Right cardiac atrium (tissue), 5 donors: Measurements from ENCODE around the gene UBE3D. TPM values are rescaled to one million over a fixed set of nuclear protein-coding genes. Genes with fewer than 3 reads are reported as not detected.
"Not testable (repeated sequence)": the region's sequence is repeated elsewhere in the genome, so short reads cannot be mapped to it uniquely, and the experiment has no call there.

Experiments
- ATAC-seq, 2 donors: fragments of 200-7000 bp; cut with Tn5 transposase; one replicate each; pipeline versions ENCODE4 v1.8.0 to v1.9.1; 2020; ENCODE audit warnings: moderate library complexity in 2 of 2, mild to moderate bottlenecking in 1 of 2
- DNase-seq, 3 donors: peaks; one replicate each; pipeline ENCODE4 v3.0.0-alpha.2; 2020
- H3K27ac ChIP-seq: one replicate; pipeline ENCODE4 v1.5.1; 2013; ENCODE audit warnings: mild to moderate bottlenecking, low read length, control low read depth, moderate library complexity
- H3K27me3 ChIP-seq: one replicate; pipeline ENCODE4 v1.6.1; 2013; ENCODE audit not compliant: control insufficient read depth, insufficient read depth
- H3K4me1 ChIP-seq: one replicate; pipeline ENCODE4 v1.6.1; 2013; ENCODE audit warnings: low read length; ENCODE audit not compliant: control insufficient read depth, insufficient read depth
- H3K4me3 ChIP-seq: one replicate; pipeline ENCODE4 v1.5.1; 2013; ENCODE audit warnings: low read length, control low read depth
- H3K9me3 ChIP-seq: one replicate; pipeline ENCODE4 v1.6.1; 2013; ENCODE audit warnings: low read length; ENCODE audit not compliant: control insufficient read depth
- WGBS: extraction: QIAGEN DNeasy Blood & Tissue Kit; methylation state at CpG from one replicate; pipeline ENCODE4 v1.1.7; 2013; 5-methylcytosine and 5-hydroxymethylcytosine counted together
- intact Hi-C, 4 donors: fragments of 100-400 bp; cut with DNase I; formaldehyde crosslinking; loops; one replicate each; pipeline versions ENCODE4 v1.11.0 to v1.14.0; 2022 to 2023
- polyA plus RNA-seq: library from polyadenylated mRNA; stranded (reverse); fragments of 200-250 nt; gene quantifications from one replicate; pipeline ENCODE4 v1.2.3, GENCODE V29; 2013
- total RNA-seq, 4 donors: library from RNA; stranded (reverse); fragmentation: NEBNext Ultra II Directional; extraction: Animal tissue kit (Norgen Biotek cat#: 25700); gene quantifications; one replicate each; pipeline ENCODE4 v1.2.1, GENCODE V29; 2021
- donor health status: healthy with polysubstance abuse.
- donor health status: DM: no; HTN: yes; CAD: no.
- donor health status: DM: no; HTN: no; CAD: no.
- donor health status: DM: no; HTN: yes; CAD: no; lungs with severe emphysema.
- donor health status: DM: yes; HTN: yes; CAD: no.

UBE3D gene
- total and polyA plus RNA-seq, 5 donors = 2.3 to 4.1 (median 3.6) TPM

- ATAC-seq = no peak
- 95% methylated on average over 4 of the region's 4 CpGs for WGBS
- H3K9me3 ChIP-seq = no peaks in the 10 kb centered on the region
These were observed 110.6 kb downstream of the UBE3D start for GRCh38 chr6:82954937-82955577.

GRCh38 chr6:82954356-82954755 lies 111.3 kb downstream of the UBE3D start:
- no peak for DNase-seq
- Histone ChIP-seq H3K27ac (no peak overlapping the region), H3K4me1 (peaks cover 2% of the 10 kb centered on the region), H3K9me3 (no peaks in the 10 kb centered on the region), H3K27me3 (no peaks in the 10 kb centered on the region), H3K4me3 (no peak overlapping the region)
- ATAC-seq = no peak
- intact Hi-C loops = no loop called here
- 97% methylated on average over 2 of the region's 2 CpGs for WGBS

More at GRCh38 chr6:82954937-82955577, 110.6 kb downstream of the UBE3D start:
- no peaks in the 10 kb centered on the region for H3K27me3 ChIP-seq
- H3K4me3 ChIP-seq = no peak overlapping the region
- H3K27ac ChIP-seq = no peak overlapping the region
- peaks cover 2% of the 10 kb centered on the region for H3K4me1 ChIP-seq
- intact Hi-C loops = no loop called here
- DNase-seq = no peak

GRCh38 chr6:82953871-82954270 lies 111.8 kb downstream of the UBE3D start:
- peak; percentile 32 to 83 (median 57) for DNase-seq
- intact Hi-C loops = no loop called here
- H3K4me3 ChIP-seq = no peak overlapping the region
- no peak overlapping the region for H3K27ac ChIP-seq
- H3K27me3 ChIP-seq = no peaks in the 10 kb centered on the region
- WGBS = 35% methylated on average over 4 of the region's 4 CpGs
- peaks cover 2% of the 10 kb centered on the region for H3K4me1 ChIP-seq
- peak; percentile 94 to 96 for ATAC-seq
- H3K9me3 ChIP-seq = no peaks in the 10 kb centered on the region

GRCh38 chr6:82951935-82952334 lies 113.7 kb downstream of the UBE3D start:
- H3K4me3 ChIP-seq = no peak overlapping the region
- intact Hi-C loops = no loop called here
- no peaks in the 10 kb centered on the region for H3K9me3 ChIP-seq
- no peak overlapping the region for H3K27ac ChIP-seq
- WGBS = 97% methylated on average over 1 of the region's 1 CpG
- no peak for DNase-seq
- peaks cover 2% of the 10 kb centered on the region for H3K4me1 ChIP-seq
- no peak for ATAC-seq
- no peaks in the 10 kb centered on the region for H3K27me3 ChIP-seq

- Histone ChIP-seq H3K4me3 (no peak overlapping the region), H3K9me3 (no peaks in the 10 kb centered on the region), H3K4me1 (peaks cover 2% of the 10 kb centered on the region), H3K27ac (no peak overlapping the region), H3K27me3 (no peaks in the 10 kb centered on the region)
- intact Hi-C loops = no loop called here
- DNase-seq (no peak), ATAC-seq (no peak)
- WGBS = 69% methylated on average over 1 of the region's 1 CpG
These were observed 114.3 kb downstream of the UBE3D start for GRCh38 chr6:82951389-82951788.

- intact Hi-C loops, H3K27me3 ChIP-seq: not testable (repeated sequence)
- 97% methylated on average over 3 of the region's 3 CpGs for WGBS
These were observed 134.7 kb downstream of the UBE3D start for GRCh38 chr6:82930915-82931314.

GRCh38 chr6:82924799-82925535 lies 140.7 kb downstream of the UBE3D start:
- DNase-seq (no peak), ATAC-seq (no peak)
- no peak overlapping the region for H3K4me3 ChIP-seq
- H3K9me3 ChIP-seq = no peaks in the 10 kb centered on the region
- no peaks in the 10 kb centered on the region for H3K27me3 ChIP-seq
- H3K27ac ChIP-seq = no peak overlapping the region
- no peaks in the 10 kb centered on the region for H3K4me1 ChIP-seq
- WGBS = 68% methylated on average over 3 of the region's 3 CpGs
- intact Hi-C loops = no loop called here

More at GRCh38 chr6:82930915-82931314, 134.7 kb downstream of the UBE3D start:
- not testable (repeated sequence) for DNase-seq, ATAC-seq, H3K9me3 ChIP-seq, H3K4me3 ChIP-seq, H3K4me1 ChIP-seq, H3K27ac ChIP-seq

GRCh38 chr6:82921258-82921657 lies 144.4 kb downstream of the UBE3D start:
- 96% methylated on average over 1 of the region's 1 CpG for WGBS
- intact Hi-C loops = no loop called here

GRCh38 chr6:82917346-82918064 lies 148.1 kb downstream of the UBE3D start:
- no peaks in the 10 kb centered on the region for H3K9me3 ChIP-seq
- H3K4me3 ChIP-seq = no peak overlapping the region
- no peaks in the 10 kb centered on the region for H3K27me3 ChIP-seq
- WGBS = 55% methylated on average over 6 of the region's 6 CpGs
- no peak for ATAC-seq
- H3K4me1 ChIP-seq = no peaks in the 10 kb centered on the region
- no peak for DNase-seq
- intact Hi-C loops = no loop called here
- no peak overlapping the region for H3K27ac ChIP-seq

More at GRCh38 chr6:82921258-82921657, 144.4 kb downstream of the UBE3D start:
- ATAC-seq (no peak), DNase-seq (no peak)
- Histone ChIP-seq H3K4me1 (no peaks in the 10 kb centered on the region), H3K9me3 (no peaks in the 10 kb centered on the region), H3K27me3 (no peaks in the 10 kb centered on the region), H3K27ac (no peak overlapping the region), H3K4me3 (no peak overlapping the region)

GRCh38 chr6:82915666-82916065 lies 150.0 kb downstream of the UBE3D start:
- Histone ChIP-seq H3K27ac (no peak overlapping the region), H3K9me3 (no peaks in the 10 kb centered on the region), H3K4me3 (no peak overlapping the region), H3K27me3 (no peaks in the 10 kb centered on the region), H3K4me1 (no peaks in the 10 kb centered on the region)
- ATAC-seq (no peak), DNase-seq (no peak)
- intact Hi-C loops = no loop called here

GRCh38 chr6:82914511-82914910 lies 151.1 kb downstream of the UBE3D start:
- no peaks in the 10 kb centered on the region for H3K9me3 ChIP-seq
- no peaks in the 10 kb centered on the region for H3K4me1 ChIP-seq
- H3K4me3 ChIP-seq = no peak overlapping the region
- DNase-seq = no peak
- no peaks in the 10 kb centered on the region for H3K27me3 ChIP-seq
- intact Hi-C loops = no loop called here
- ATAC-seq = no peak
- 92% methylated on average over 4 of the region's 4 CpGs for WGBS
- H3K27ac ChIP-seq = no peak overlapping the region
